IPS DF 19.7 (cell line): Measurements from ENCODE around the gene JCAD.

ENCODE experiments used
- DNase-seq: peaks from one replicate; pipeline ENCODE4 v3.0.0-alpha.2; 2013; ENCODE audit warnings: low read depth, low spot score

JCAD gene

GRCh38 chr10:30074933-30075332 is 15.5 kb upstream of the JCAD start:
- DNase-seq = no peak

DNA sequence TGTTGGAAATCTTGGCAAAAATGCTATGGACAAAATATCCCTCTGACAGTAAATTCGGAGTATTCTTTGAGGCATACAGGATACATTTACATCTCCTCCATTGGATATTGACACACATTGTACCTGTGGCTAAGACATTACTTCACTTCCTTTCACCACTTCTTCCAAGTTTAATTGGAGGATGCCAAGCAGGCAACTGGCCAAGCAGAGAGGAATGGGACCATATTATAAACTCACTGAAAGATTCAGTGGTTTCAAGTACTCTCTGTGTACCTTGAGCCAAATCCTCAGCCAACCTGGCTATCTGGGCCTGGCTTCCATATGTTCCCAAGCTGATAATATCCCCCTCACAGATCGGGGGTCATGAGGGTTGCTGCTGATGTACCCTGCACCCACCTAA is 14.7 kb upstream of the JCAD start:
- DNase-seq = no peak

GRCh38 chr10:30073767-30074060 is 14.3 kb upstream of the JCAD start:
- no peak for DNase-seq

DNA sequence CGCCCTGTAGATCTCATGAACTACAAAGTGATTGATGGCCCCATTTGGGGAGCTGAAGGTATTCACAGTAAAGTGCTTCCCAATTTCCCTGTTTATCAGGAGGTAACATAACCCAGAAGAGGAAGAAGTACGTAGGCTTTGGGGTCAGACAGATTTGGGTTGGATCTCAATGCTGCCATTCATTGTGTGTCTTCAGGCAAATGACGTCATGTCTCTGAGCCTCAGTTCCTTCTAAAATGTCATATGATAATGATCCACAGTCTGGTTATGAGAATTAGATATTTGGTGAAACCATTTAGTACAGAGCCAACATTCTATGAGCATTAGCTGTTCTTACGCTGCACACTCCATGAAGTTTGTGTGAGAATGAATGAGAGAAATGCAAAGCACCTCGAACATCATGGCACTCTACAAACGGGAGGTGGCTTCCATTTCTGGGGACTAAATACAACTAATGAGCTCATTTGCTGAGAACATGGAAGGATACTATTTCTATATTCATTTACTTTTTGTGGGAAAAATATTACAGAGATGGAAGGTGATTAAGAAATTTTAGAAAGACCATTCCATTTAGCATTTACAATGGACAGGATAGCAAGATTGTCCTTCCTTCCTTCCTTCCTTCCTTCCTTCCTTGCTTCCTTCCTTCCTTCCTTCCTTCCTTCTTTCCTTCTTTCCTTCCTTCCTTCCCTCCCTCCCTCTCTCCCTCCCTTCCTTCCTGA is 13.8 kb upstream of the JCAD start:
- no peak for DNase-seq

DNA sequence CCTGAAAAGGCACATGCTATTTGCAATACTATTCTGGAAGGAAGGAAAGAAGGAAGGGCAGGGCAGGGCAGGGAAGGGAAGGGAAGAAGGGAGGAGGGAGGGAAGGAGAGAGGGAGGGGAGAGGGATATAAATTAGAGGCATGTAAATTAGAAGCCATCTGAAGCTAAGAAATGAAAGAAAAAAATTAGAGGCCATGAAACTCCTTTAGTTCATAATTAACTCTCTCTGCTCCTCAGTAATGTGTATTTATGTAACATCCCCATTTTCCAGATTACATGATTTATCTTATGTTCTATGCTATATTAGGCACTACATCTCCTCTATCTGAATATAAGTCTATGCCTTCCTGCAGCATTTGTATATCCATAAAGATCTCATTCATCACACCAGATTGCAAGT is 12.7 kb upstream of the JCAD start:
- DNase-seq = no peak

DNA sequence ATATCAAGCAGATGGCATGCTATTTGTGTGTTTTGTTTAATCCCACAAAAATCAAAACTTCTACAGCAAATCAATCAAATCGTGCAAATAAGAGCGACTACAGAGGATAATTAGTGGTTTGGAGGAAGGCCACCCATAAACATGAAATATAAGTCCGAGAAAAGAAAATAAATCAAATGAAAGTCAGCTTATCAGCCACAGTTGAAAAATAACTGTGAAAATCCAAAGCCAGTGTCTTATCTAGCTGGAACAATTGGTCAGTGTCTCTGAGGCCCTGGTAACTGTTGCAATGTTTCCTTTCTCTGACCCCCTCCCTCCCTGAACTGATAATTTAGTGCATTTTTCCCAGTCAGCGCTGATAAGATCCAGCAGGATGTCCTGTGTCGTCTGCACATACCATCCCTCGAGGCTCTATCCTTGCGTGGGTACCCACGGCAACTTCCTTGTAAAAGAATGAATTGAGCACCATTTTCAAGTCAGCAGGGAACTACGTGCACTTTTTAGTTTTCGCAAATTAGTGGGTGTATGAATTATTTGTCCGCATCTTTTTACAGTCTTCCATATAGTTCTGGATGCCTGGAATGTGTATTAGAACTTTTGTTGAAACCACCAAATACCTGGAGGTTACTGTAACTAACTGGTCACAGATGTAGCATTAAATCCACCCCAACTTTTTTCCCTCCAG is 10.8 kb upstream of the JCAD start:
- no peak for DNase-seq

DNA sequence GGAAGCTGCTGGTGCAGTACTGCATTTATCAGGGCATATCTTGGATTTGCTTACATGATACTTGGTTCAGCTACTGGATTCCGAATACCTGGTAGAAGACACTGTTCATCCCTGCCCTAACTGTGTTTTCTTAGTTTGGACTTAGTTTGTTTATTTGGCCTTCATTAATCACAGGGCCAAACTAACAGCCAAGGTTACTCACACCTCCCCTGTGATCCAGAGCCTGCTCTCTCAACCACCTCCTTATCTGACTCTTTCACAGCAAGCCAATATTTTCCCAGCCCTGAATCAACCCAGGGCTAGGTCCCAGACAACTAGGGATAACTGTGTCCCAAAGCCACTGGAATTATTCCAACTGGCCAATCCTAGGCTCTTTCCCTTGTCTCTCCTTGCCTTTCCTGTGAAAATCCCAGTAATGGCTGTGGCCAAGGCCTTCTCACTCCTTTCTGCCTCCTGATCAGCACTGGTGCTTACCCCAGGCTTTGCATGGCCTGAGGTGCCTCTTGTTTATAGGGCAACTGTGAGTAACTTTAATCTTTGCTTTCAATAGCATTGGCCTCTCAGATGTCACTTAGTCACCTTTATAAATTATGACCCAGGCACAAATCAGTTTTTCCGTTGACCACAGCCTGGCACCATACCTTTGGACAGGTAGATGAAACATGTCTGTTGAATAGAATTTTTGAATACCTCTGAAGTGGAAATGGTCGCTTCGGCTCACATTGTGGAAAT is 9.3 kb upstream of the JCAD start:
- no peak for DNase-seq

DNA sequence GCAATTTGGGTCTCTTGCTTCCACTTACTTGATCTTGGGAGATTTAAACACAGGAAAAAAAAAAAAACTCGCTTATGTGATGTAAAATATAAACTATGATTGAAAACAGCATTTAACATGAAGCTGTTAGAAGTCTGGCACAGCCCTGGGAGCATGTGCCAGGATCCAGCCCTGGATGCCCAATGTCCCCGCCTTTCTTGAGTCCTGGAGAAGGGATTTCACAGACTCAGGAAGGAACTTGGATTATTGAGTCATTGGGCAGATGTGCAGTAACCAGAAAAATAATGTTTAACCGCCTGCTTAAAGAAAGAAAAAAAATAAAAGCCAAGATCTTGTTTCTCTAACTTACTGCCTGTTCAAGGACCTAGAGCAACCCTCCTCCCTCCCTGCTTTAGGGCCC is 3.7 kb upstream of the JCAD start:
- no peak for DNase-seq

DNA sequence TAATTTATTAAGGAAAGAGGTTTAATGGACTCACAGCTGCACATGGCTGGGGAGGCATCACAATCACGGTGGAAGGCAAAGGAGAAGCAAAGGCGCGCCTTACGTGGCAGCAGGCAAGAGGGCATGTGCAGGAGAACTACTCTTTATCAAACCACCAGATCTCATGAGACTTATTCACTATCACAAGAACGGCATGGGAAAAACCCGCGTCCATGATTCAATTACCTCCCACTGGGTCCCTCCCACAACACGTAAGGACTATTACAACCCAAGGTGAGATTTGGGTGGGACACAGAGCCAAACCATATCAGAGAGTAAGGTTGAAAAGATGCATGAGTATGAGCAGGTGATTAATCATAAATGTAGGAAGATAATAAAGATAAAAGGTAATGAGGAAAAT is 3.2 kb upstream of the JCAD start:
- DNase-seq = no peak

GRCh38 chr10:30062090-30062489 is 2.7 kb upstream of the JCAD start:
- no peak for DNase-seq

- no peak for DNase-seq
Observed at GRCh38 chr10:30058570-30059132, 735 bp downstream of the JCAD start.

DNA sequence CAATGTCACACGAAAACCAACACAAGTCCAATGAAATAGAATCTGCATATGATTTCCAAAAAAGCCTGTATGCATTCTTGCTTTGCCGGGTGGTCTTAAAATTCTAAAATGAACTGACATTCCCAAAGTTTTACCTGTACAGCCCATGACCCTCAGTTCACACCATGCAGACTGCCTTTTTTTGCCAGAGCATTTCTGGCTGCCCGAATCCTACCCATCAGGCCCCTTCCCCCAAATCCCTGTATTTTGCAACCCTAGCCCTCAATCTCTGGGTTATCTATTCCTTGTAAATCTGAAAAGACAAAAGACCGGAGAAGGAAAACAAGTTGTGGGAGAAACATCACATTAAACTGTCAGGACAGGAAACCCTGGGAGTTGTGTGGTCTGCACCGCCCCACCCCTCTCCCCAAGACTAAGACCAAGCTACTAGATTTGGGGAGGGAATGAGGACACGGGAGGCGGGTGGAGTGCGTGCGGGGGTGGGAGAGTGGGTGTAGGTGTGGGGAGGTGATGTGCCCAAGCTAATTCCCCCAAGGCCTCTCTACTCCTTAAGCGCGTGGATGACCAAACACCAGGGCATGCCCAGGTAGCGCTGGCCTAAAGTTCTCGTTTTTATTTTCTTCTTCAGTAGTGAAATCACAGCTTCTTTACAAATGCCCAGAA is 1.4 kb downstream of the JCAD start:
- DNase-seq = no peak

GRCh38 chr10:30057421-30057841 is 2.0 kb downstream of the JCAD start:
- DNase-seq = no peak

DNA sequence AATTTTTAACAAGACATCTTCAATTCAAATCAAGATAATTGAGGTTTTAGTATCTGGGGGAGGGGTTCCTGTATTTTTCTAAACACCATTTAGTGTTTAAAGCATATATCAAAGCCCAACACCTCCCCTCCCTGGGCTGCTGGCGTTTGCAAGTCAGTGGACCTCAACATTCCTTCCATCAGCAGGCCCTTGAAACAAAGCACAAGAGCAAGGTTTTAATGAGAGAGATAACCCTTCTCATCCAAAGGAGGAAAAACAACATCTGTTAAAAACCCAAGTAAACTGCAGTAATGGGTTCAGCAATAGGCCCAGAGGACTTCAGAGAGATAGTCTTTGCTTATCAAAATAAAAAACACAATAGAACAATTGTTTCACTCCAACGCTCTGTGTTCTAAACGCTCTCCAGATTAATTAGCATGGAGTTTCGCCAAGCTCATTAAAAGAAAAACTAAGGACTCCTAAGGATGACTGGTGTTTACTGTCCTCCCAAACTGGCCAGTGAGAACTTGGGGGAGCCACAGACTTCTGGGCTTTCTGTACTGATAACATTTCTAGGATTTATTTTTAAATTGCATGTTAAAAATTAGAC is 2.5 kb downstream of the JCAD start:
- no peak for DNase-seq

DNA sequence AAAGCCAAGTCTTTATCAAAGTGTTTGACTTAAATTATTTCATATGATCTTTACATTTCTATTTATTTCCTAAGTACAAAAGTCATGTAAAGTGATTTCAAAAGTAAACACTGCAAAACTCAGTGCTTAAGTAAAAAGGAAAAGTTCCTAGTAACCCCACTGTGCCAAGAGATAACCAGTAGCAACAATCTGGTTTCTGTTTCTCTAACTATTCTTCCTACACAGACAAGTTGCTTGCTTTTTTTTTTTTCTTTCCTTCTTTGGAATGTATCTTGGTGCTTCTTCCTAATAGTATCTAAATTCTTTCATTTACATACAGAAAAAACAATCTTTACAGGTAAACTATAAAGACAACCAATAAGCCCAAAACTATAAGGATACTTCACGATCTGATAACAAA is 3.1 kb downstream of the JCAD start:
- no peak for DNase-seq

- no peak for DNase-seq
Observed at GRCh38 chr10:30055226-30055662, 4.1 kb downstream of the JCAD start.

GRCh38 chr10:30052062-30052461 is 7.3 kb downstream of the JCAD start:
- DNase-seq = no peak

DNA sequence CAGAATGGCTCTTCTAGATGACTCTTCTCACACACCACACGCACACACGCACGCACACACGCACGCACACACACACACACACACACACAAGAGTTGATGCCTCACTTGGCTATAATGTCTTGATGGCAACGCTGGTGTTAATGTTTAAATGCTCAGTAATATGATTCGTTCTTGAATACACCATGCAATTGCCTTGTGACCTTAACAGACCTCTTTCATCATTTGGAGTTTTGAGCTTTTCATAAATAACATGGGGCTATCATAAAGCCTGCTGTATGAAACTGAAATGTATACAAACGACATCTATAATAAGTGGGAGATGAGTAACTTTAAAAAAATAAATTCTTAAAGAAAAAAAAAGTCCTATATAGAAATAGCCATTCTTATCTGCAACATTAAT is 8.2 kb downstream of the JCAD start:
- DNase-seq = no peak

- DNase-seq = no peak
Observed at GRCh38 chr10:30050411-30050810, 9.0 kb downstream of the JCAD start.

DNA sequence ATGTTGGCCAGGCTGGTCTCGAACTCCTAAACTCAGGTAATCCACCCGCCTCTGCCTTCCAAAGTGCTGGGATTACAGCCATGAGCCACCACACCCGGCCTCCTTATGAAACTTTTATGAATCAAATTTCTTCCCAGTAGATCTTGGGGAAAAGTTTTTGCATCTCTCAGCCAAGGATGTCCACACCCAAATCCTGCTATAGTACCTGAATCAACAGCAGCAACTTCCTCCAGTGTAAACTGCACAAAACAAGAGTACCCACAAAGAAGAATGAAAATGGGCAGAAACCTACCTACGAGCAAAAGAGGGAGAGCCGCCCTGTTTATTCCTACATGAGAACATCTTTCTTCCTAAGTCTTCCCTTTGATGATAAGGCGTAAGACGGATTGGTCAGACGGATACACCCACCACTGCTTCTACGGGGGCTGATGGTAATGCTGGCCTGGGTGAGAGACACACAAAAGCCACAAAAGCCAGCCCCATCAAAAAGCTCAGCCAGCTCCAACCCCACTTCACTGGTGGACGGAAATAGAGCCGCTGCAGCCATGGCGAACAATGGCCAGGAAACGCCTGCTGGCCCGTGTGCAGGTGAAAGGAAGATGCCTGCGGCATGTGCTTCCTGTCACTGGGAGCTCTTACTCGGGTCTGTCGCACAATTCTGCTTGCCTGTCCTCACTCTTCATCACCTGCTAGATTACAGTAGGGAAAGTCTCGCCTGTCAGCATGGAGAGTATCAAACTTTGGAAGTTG is 10.4 kb downstream of the JCAD start:
- DNase-seq = no peak

DNA sequence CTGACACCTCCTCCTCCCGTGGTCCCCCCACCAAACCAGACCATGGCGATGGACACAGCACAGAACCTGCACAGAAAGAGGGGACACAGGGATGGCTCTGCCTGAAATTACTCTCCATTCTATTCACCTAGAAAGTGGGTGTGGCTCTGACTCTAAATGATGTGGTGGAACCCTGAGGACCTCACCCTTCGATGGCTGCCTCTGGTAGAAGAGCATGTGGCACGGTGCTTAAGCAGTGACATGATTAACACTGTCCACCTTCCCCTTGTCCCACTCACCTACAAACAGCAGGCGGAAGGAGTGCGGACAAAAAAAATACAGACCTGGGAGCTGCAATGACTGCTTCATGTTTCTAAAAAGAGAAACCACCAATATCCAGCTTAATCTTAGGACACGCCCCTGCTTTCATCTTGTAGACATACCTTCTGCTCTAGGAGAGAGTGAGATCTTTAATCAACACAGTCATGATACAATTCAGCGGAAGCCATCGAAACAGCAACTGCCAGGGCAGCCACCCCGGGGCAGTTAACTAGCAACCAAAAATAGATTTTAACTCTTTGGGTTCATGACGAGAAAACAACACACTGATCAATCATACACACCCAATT is 11.4 kb downstream of the JCAD start:
- DNase-seq = no peak
